ENCODE measurements around the gene MFN2.
"Not testable (repeated sequence)": the region's sequence is repeated elsewhere in the genome, so short reads cannot be mapped to it uniquely, and the experiment has no call there.

MFN2 gene

GRCh38 chr1:11979851-11980675, at the start of gene MFN2:
Gene MFN2, plus strand, starts transcription at chr1:11980444. Its CDS starts 8,725 bp downstream, at chr1:11989169.
- DNase-seq, result peak; percentile 89

GRCh38 chr1:11930571-11931445, 49.4 kb upstream of the MFN2 start:
- DNase-seq, result no peak

GRCh38 chr1:11931845-11932244, 48.4 kb upstream of the MFN2 start:
- no peak for DNase-seq

- peak; percentile 62 for DNase-seq
These were observed 45.8 kb upstream of the MFN2 start, which contains the start of gene PLOD1 for GRCh38 chr1:11934302-11935056. Gene PLOD1, plus strand, starts transcription at chr1:11934717. Its CDS starts 63 bp downstream, at chr1:11934780.

- DNase-seq, result no peak
These were observed 45.2 kb upstream of the MFN2 start for GRCh38 chr1:11935057-11935412.

- DNase-seq, result not testable (repeated sequence)
These were observed 44.5 kb upstream of the MFN2 start for GRCh38 chr1:11935733-11936132.

- no peak for DNase-seq
These were observed 41.3 kb upstream of the MFN2 start for GRCh38 chr1:11938722-11939526.

GRCh38 chr1:11939794-11940193, 40.5 kb upstream of the MFN2 start:
- not testable (repeated sequence) for DNase-seq

- no peak for DNase-seq
These were observed 39.9 kb upstream of the MFN2 start for GRCh38 chr1:11940260-11940921.

- no peak for DNase-seq
These were observed 38.0 kb upstream of the MFN2 start for GRCh38 chr1:11942280-11942679.

- DNase-seq, result no peak
These were observed 36.6 kb upstream of the MFN2 start for GRCh38 chr1:11943619-11944018.

- DNase-seq, result no peak
These were observed 35.8 kb upstream of the MFN2 start for GRCh38 chr1:11944358-11944931.

- no peak for DNase-seq
These were observed 33.6 kb upstream of the MFN2 start for GRCh38 chr1:11946647-11947046.

GRCh38 chr1:11948822-11949458, 31.3 kb upstream of the MFN2 start:
- DNase-seq, result no peak

GRCh38 chr1:11951901-11952300, 28.3 kb upstream of the MFN2 start:
- no peak for DNase-seq

- DNase-seq, result no peak
These were observed 27.7 kb upstream of the MFN2 start for GRCh38 chr1:11952455-11953109.

GRCh38 chr1:11955221-11955620, 25.0 kb upstream of the MFN2 start:
- no peak for DNase-seq

- no peak for DNase-seq
These were observed 22.8 kb upstream of the MFN2 start for GRCh38 chr1:11957398-11957797.

- DNase-seq, result no peak
These were observed 22.3 kb upstream of the MFN2 start for GRCh38 chr1:11957897-11958296.

GRCh38 chr1:11960276-11960675, 20.0 kb upstream of the MFN2 start:
- DNase-seq, result no peak
